ENCODE measurements around the gene TOP2A.

The TOP2A gene

GRCh38 chr17:40344421-40345160, 73.1 kb downstream of the TOP2A start:
- Mint-ChIP-seq H3K4me3 (peak overlapping the region; percentile 95 to 98 (median 97)), H3K9me3 (no peaks in the 10 kb centered on the region), H3K36me3 (ENCODE audit: low read depth) (peaks cover 15% of the 10 kb centered on the region), H3K27ac (peak overlapping the region; percentile 86 to 99 (median 90)), H3K4me1 (peaks cover 63% of the 10 kb centered on the region), H3K27me3 (ENCODE audit: low read depth) (no peaks in the 10 kb centered on the region)
- no peak for TF ChIP-seq CTCF (IDR thresholded peaks at IDR 0.05; ENCODE audit: unreplicated experiment in 3 of 3)

GRCh38 chr17:40343219-40344119, 74.2 kb downstream of the TOP2A start:
- Mint-ChIP-seq H3K27me3 (ENCODE audit: low read depth) (no peaks in the 10 kb centered on the region), H3K4me1 (peaks cover 62% of the 10 kb centered on the region), H3K4me3 (peak overlapping the region; percentile 95 to 98 (median 97)), H3K36me3 (ENCODE audit: low read depth) (peaks cover 11% of the 10 kb centered on the region), H3K27ac (peak overlapping the region; percentile 86 to 99 (median 90)), H3K9me3 (no peaks in the 10 kb centered on the region)
- no peak for TF ChIP-seq CTCF (IDR thresholded peaks at IDR 0.05; ENCODE audit: unreplicated experiment in 3 of 3)

GRCh38 chr17:40342504-40343218, 75.0 kb downstream of the TOP2A start:
- H3K4me1 Mint-ChIP-seq = peaks cover 60% of the 10 kb centered on the region
- TF ChIP-seq CTCF (IDR thresholded peaks at IDR 0.05; ENCODE audit: unreplicated experiment in 3 of 3) = no peak
- H3K36me3 Mint-ChIP-seq (ENCODE audit: low read depth) = peaks cover 11% of the 10 kb centered on the region
- peak overlapping the region; percentile 95 to 98 (median 97) for H3K4me3 Mint-ChIP-seq
- H3K9me3 Mint-ChIP-seq = no peaks in the 10 kb centered on the region
- peak overlapping the region; percentile 86 to 99 (median 90) for H3K27ac Mint-ChIP-seq
- H3K27me3 Mint-ChIP-seq (ENCODE audit: low read depth) = no peaks in the 10 kb centered on the region

GRCh38 chr17:40341808-40342503, 75.7 kb downstream of the TOP2A start:
- Mint-ChIP-seq H3K4me1 (peaks cover 58% of the 10 kb centered on the region), H3K9me3 (no peaks in the 10 kb centered on the region), H3K36me3 (ENCODE audit: low read depth) (peaks cover 11% of the 10 kb centered on the region), H3K27me3 (ENCODE audit: low read depth) (no peaks in the 10 kb centered on the region), H3K27ac (peak overlapping the region; percentile 75 to 99 (median 90)), H3K4me3 (peak overlapping the region; percentile 95 to 98 (median 97))
- TF ChIP-seq CTCF (IDR thresholded peaks at IDR 0.05; ENCODE audit: unreplicated experiment in 3 of 3) = no peak
